Measurements from ENCODE around the gene REEP1.

REEP1 gene

GRCh38 chr2:86360776-86361175 lies 23.4 kb upstream of the REEP1 start:
- DNase-seq (ENCODE audit: extremely low spot score), result no peak
- POLR2A ChIA-PET, result no interaction called here
- CTCF ChIA-PET, result no interaction called here
- TF ChIP-seq BHLHE40 (IDR thresholded peaks at IDR 0.05; ENCODE audit: borderline replicate concordance), result no peak
- TF ChIP-seq FOXA1 (IDR thresholded peaks at IDR 0.05), result no peak
- no peak for TF ChIP-seq LEF1 (IDR thresholded peaks at IDR 0.05; ENCODE audit: borderline replicate concordance)
- no peak for TF ChIP-seq SUZ12 (IDR thresholded peaks at IDR 0.05)
- no peak for TF ChIP-seq L3MBTL2 (conservative IDR thresholded peaks at IDR 0.05)
- no peak for TF ChIP-seq PKNOX1 (IDR thresholded peaks at IDR 0.05)
- no peak for TF ChIP-seq HDGF (IDR thresholded peaks at IDR 0.05; ENCODE audit: borderline replicate concordance)
- no peak for TF ChIP-seq FOXK2 (IDR thresholded peaks at IDR 0.05)
- no peak for TF ChIP-seq ELF4 (IDR thresholded peaks at IDR 0.05)

GRCh38 chr2:86358957-86359356 lies 21.5 kb upstream of the REEP1 start:
- ChIA-PET POLR2A (interaction anchor here (0.8 kb wide), 1 partner anchor 53 kb away, joined by 3 read pairs; no protein-coding TSS in a partner anchor), CTCF (no interaction called here)
- TF ChIP-seq SUZ12 (IDR thresholded peaks at IDR 0.05), result no peak
- no peak for TF ChIP-seq LEF1 (IDR thresholded peaks at IDR 0.05; ENCODE audit: borderline replicate concordance)
- TF ChIP-seq FOXM1 (IDR thresholded peaks at IDR 0.05; ENCODE audit: borderline replicate concordance), result no peak
- TF ChIP-seq ZNF384 (IDR thresholded peaks at IDR 0.05), result no peak
- TF ChIP-seq BHLHE40 (IDR thresholded peaks at IDR 0.05; ENCODE audit: borderline replicate concordance), result no peak
- no peak for TF ChIP-seq L3MBTL2 (conservative IDR thresholded peaks at IDR 0.05)
- no peak for TF ChIP-seq FOXK2 (IDR thresholded peaks at IDR 0.05)
- TF ChIP-seq SP1 (IDR thresholded peaks at IDR 0.05), result no peak
- TF ChIP-seq HDGF (IDR thresholded peaks at IDR 0.05; ENCODE audit: borderline replicate concordance), result no peak
- no peak for TF ChIP-seq NFRKB (IDR thresholded peaks at IDR 0.05)
- no peak for TF ChIP-seq ARNT (IDR thresholded peaks at IDR 0.05)
- TF ChIP-seq CTBP1 (IDR thresholded peaks at IDR 0.05; ENCODE audit: borderline replicate concordance), result no peak
- TF ChIP-seq PKNOX1 (IDR thresholded peaks at IDR 0.05), result no peak
- no peak for TF ChIP-seq ELF4 (IDR thresholded peaks at IDR 0.05)
- TF ChIP-seq FOXA1 (IDR thresholded peaks at IDR 0.05), result no peak
- TF ChIP-seq TARDBP (IDR thresholded peaks at IDR 0.05), result no peak
- no peak for DNase-seq (ENCODE audit: extremely low spot score)

- no peak for DNase-seq (ENCODE audit: extremely low spot score)
- CTCF ChIA-PET, result no interaction called here
- POLR2A ChIA-PET, result no interaction called here
- no peak for TF ChIP-seq SUZ12 (IDR thresholded peaks at IDR 0.05)
- no peak for TF ChIP-seq FOXM1 (IDR thresholded peaks at IDR 0.05; ENCODE audit: borderline replicate concordance)
- TF ChIP-seq ARNT (IDR thresholded peaks at IDR 0.05), result no peak
- TF ChIP-seq PKNOX1 (IDR thresholded peaks at IDR 0.05), result no peak
- TF ChIP-seq ELF4 (IDR thresholded peaks at IDR 0.05), result no peak
- no peak for TF ChIP-seq TARDBP (IDR thresholded peaks at IDR 0.05)
- TF ChIP-seq LEF1 (IDR thresholded peaks at IDR 0.05; ENCODE audit: borderline replicate concordance), result no peak
Measured at GRCh38 chr2:86357392-86357963, 20.1 kb upstream of the REEP1 start.

GRCh38 chr2:86352727-86353221 lies 15.3 kb upstream of the REEP1 start:
- no peak for TF ChIP-seq NFRKB (IDR thresholded peaks at IDR 0.05)
- no peak for TF ChIP-seq ARNT (IDR thresholded peaks at IDR 0.05)
- no peak for TF ChIP-seq L3MBTL2 (conservative IDR thresholded peaks at IDR 0.05)
- TF ChIP-seq ZNF384 (IDR thresholded peaks at IDR 0.05), result no peak
- TF ChIP-seq SP1 (IDR thresholded peaks at IDR 0.05), result no peak
- TF ChIP-seq PKNOX1 (IDR thresholded peaks at IDR 0.05), result no peak
- no peak for TF ChIP-seq SUZ12 (IDR thresholded peaks at IDR 0.05)
- CTCF ChIA-PET, result no interaction called here
- no peak for DNase-seq (ENCODE audit: extremely low spot score)
- POLR2A ChIA-PET, result no interaction called here

- ChIA-PET POLR2A (no interaction called here), CTCF (no interaction called here)
- no peak for TF ChIP-seq HDGF (IDR thresholded peaks at IDR 0.05; ENCODE audit: borderline replicate concordance)
- TF ChIP-seq SP1 (IDR thresholded peaks at IDR 0.05), result no peak
- no peak for DNase-seq (ENCODE audit: extremely low spot score)
Measured at GRCh38 chr2:86352137-86352726, 14.8 kb upstream of the REEP1 start.

GRCh38 chr2:86350751-86351150 lies 13.3 kb upstream of the REEP1 start:
- no peak for TF ChIP-seq FOXK2 (IDR thresholded peaks at IDR 0.05)
- no peak for DNase-seq (ENCODE audit: extremely low spot score)
- CTCF ChIA-PET, result no interaction called here
- POLR2A ChIA-PET, result no interaction called here

Measured in HEK293T (cell line).